ENCODE results near the gene PRPF40B.

Gene PRPF40B

DNA sequence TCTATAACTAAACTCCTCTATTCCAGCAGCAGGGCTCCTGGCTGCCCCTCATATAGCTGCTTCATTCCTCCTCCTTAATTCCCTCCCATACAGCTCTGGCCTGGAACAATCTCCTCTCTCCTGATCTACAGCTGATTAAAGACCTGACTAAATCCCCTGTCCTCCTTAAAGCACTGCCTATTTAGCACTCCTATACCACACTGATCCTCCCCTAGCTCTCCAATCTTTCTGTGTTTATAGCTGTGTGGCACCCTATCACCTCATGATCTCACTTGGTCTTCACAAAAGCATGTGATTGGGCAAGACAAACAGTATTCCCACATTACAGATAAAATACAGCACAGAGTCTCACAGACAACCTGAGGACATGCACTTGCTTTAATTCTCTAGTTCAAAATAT is 66.4 kb downstream of the PRPF40B start:
- no peak for DNase-seq

DNA sequence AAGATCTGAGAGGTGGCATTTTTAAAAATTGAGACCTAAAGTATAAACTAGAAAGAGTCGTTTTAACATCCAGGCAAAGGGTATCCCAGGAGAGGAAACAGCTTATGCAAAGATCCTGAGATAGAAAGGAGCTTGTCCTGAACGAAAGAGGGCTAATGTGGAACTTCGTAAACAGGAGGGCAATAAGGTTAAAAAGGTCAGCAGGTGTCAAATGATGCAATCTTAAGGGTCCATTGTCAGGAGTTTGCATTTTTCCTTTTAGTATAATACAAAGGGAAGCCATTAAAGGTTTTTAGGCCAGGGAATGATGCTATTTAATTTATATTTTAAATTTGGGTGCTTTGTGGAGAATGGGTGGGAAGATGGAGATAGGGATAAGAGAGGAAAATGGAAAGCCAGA is 69.5 kb downstream of the PRPF40B start:
- DNase-seq: no peak

DNA sequence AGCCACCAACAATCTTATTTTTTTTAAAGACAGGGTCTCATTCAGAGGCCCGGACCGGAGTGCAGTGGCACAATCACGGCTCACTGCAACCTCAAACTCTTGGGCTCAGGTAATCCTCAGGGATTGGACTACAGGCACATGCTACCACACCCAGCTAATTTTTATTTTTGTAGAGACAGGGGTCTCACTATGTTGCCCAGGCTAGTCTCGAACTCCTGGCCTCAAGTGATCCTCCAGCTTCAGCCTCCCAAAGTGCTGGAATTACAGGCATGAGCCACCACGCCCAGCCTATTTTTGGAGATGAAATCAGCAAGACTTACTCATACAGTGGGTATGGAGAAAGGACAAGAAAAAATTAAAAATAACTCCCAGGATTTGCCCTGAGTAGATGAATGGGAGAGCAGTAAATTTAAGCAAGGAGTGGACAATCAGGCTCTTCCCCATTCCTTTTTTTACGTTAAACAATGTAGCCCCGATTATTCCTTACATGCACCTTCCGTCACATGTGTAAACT is 70.6 kb downstream of the PRPF40B start:
- DNase-seq: no peak

Data from T-helper 9 cell (primary cell).